RWPE2 (cell line): Measurements from ENCODE around the gene RGL2.
A peak's percentile ranks its signal among the peaks of the same experiment; 100 is the strongest.
"Not testable (repeated sequence)": the region's sequence is repeated elsewhere in the genome, so short reads cannot be mapped to it uniquely, and the experiment has no call there.

Source experiments
- ATAC-seq: fragments of 200-7000 bp; cut with Tn5 transposase; 3 replicates; pipeline ENCODE4 v1.9.1; 2021; ENCODE audit warnings: low read depth
- DNase-seq: peaks from one replicate; pipeline ENCODE4 v3.0.0-alpha.2; 2020; ENCODE audit warnings: low spot score
- H3K27ac ChIP-seq: fragments of 450-650 bp; 2 replicates; pipeline ENCODE4 v1.5.1; 2017; ENCODE audit warnings: mild to moderate bottlenecking; ENCODE audit not compliant: poor library complexity, severe bottlenecking
- H3K27me3 ChIP-seq: fragments of 250-450 bp; sonication (Bioruptor Pico); 2 replicates; pipeline ENCODE4 v1.5.1; 2021; ENCODE audit warnings: mild to moderate bottlenecking, moderate library complexity; ENCODE audit not compliant: insufficient read depth, poor library complexity, severe bottlenecking
- H3K36me3 ChIP-seq: fragments of 250-450 bp; sonication (Bioruptor Pico); 2 replicates; pipeline ENCODE4 v1.5.1; 2020; ENCODE audit warnings: low read depth, mild to moderate bottlenecking, moderate library complexity
- H3K4me1 ChIP-seq: fragments of 250-450 bp; sonication (Bioruptor Pico); 2 replicates; pipeline ENCODE4 v1.5.1; 2021; ENCODE audit warnings: mild to moderate bottlenecking, moderate library complexity; ENCODE audit not compliant: insufficient read depth, poor library complexity, severe bottlenecking
- H3K4me3 ChIP-seq: fragments of 250-450 bp; sonication (Bioruptor Pico); 2 replicates; pipeline ENCODE4 v1.5.1; 2021; ENCODE audit warnings: mild to moderate bottlenecking, moderate library complexity; ENCODE audit not compliant: severe bottlenecking
- H3K9me3 ChIP-seq: fragments of 250-450 bp; sonication (Bioruptor Pico); 2 replicates; pipeline ENCODE4 v1.5.1; 2021; ENCODE audit warnings: mild to moderate bottlenecking, moderate library complexity; ENCODE audit not compliant: severe bottlenecking
- TF ChIP-seq, protein P1 (sequence below): fragments of 450-650 bp; IDR thresholded peaks from one replicate; pipeline ENCODE4 v1.5.1; 2017; ENCODE audit warnings: mild to moderate bottlenecking, moderate library complexity; ENCODE audit not compliant: poor library complexity, severe bottlenecking

RGL2 gene

DNA sequence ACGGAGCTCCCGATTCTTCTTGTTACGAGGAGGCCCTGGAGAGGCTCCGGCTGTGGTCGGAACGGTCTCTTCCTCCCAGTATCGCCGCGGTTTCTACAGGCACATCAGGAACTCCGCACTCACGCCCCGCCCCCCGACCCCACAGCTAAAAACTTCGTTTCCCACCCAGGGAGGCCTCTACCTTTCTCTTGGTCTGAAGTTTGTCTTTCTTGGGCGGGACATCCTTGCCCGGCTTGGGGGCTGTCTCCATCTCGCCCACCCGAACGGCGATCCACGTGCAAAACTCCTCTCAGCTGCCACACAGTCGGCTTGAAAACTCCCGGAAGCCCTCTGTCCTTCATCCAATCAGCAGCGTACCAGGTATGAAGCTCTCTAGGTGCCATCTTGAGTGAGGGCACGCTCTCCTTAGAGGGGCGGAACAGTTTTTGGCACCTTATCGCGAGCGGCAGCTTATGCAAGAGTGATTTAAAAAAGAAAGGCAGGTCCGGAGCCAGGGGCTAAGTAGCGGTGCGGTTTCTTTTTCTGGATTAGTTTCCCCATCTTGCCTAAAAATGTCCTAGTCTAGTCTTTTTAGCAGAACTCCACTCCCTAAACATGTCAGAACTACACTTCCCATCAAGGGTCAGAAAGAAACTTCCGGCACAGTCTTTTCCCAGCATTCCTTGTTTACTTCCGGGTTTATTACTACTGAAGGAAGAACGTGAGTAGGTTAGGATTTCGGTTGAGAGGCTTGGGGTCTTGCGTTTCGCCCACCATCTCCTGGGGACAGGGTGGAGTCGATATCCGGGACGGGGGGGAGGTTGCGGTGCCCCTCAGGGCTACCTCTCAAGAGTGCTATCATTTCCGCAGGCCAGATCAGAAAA lies 9.6 kb downstream of the RGL2 start, which contains the start of the genes PFDN6 and WDR46:
Gene PFDN6, plus strand, starts transcription at position 681 of the 863 bp plus-strand sequence. CDS start 256 bp downstream, outside the sequence.
Gene WDR46, minus strand, starts transcription at position 319 of the 863 bp plus-strand sequence. Its CDS starts 69 bp downstream, at position 250.
- Histone ChIP-seq H3K27me3 (no peaks in the 10 kb centered on the region), H3K36me3 (peaks cover 59% of the 10 kb centered on the region), H3K27ac (peak within 1 kb of the TSS; percentile 23), H3K4me1 (no peaks in the 10 kb centered on the region), H3K9me3 (no peaks in the 10 kb centered on the region), H3K4me3 (peak within 1 kb of the TSS; percentile 76)
- TF ChIP-seq, protein P1, sequence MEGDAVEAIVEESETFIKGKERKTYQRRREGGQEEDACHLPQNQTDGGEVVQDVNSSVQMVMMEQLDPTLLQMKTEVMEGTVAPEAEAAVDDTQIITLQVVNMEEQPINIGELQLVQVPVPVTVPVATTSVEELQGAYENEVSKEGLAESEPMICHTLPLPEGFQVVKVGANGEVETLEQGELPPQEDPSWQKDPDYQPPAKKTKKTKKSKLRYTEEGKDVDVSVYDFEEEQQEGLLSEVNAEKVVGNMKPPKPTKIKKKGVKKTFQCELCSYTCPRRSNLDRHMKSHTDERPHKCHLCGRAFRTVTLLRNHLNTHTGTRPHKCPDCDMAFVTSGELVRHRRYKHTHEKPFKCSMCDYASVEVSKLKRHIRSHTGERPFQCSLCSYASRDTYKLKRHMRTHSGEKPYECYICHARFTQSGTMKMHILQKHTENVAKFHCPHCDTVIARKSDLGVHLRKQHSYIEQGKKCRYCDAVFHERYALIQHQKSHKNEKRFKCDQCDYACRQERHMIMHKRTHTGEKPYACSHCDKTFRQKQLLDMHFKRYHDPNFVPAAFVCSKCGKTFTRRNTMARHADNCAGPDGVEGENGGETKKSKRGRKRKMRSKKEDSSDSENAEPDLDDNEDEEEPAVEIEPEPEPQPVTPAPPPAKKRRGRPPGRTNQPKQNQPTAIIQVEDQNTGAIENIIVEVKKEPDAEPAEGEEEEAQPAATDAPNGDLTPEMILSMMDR, result no peak
- peak; percentile 95 for ATAC-seq
- DNase-seq, result no peak

DNA sequence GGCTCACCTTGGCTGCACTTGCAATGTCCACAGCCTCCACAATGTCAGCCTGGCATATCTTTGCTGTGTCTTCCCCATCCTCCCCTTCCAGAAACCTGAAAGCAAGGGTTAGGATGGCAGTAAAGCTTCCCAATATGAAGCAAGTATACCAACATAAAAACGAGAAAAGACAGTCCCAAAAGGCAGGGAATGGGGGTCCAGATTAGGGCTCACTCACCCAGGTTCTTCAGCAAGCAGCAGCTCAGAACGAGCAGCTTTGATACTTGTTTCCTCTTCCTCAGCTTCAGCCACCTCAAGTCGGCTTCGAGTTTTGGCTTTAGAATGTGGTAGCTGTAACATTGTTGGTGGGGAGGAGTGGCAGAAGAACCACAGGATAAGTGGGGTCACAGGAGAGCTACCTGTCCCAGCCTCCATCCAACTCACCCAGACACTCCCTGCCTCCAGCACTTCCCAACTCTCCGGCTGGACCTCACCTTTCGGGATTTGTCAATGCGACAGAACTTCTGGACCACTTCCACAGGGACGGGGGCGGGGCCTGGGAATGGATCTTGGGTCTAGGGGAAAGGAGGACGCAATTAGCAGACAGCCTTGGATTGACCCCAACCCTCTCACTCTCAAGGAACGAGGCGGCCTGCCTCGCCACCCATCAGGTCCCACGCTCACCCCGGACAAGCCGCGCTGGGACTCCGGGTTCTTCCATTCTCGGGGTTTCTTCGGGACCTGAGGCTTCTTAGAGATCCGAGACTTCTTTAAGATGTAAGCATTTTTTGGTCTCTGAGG lies 10.4 kb downstream of the RGL2 start:
- Histone ChIP-seq H3K9me3 (no peaks in the 10 kb centered on the region), H3K27ac (peak overlapping the region; percentile 23), H3K4me1 (no peaks in the 10 kb centered on the region), H3K36me3 (peaks cover 63% of the 10 kb centered on the region), H3K27me3 (no peaks in the 10 kb centered on the region), H3K4me3 (peak overlapping the region; percentile 76)
- TF ChIP-seq, protein P1, result no peak
- DNase-seq (no peak), ATAC-seq (no peak)

DNA sequence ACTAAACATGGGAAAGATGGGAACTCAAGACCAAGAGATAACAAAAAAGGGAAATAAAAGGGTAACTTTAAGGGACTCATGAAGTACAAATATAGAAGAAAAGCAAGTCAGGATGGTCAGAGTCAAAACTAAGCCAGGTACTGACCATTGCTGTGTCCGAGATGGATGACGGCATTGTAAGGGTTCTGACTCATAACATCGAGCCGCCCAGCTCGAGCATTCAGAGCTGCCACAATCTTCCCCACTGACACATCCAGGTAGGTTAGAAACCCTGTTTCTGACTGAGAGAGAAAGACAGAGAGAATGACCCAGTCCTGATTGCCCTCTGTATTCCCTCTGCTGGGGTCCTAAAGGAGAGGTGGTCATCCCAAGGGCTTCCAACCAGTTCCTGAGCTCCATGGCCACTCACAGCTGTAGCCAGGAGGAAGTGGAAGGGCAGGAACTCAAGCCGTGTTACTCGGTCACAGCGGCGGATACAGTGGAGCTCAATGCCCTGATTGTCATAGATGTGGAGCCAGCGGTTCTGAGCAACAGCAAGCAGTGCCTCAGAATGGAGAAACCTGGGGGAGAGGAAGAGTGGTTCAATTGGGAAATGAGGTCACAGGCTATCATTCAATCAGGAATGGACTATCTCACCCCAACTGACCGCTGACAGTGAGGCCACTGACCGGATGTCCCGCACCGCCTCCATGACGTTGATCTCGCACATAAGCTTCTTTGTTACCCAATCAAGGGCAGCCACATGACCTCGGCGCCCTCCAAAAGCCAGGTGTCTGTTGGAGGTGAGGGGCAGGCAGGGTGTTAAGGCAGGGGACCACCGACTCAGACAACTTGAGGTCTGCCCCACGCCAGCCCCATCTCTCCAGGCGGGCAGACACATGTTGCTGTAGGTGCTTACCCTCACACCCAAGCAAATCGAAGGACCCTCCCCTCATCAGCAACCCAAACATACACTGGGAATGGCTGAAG lies 11.5 kb downstream of the RGL2 start:
- Histone ChIP-seq H3K27ac (no peak overlapping the region), H3K27me3 (no peaks in the 10 kb centered on the region), H3K4me3 (no peak overlapping the region), H3K9me3 (no peaks in the 10 kb centered on the region), H3K36me3 (peaks cover 70% of the 10 kb centered on the region), H3K4me1 (no peaks in the 10 kb centered on the region)
- DNase-seq (no peak), ATAC-seq (no peak)
- TF ChIP-seq, protein P1, result no peak

DNA sequence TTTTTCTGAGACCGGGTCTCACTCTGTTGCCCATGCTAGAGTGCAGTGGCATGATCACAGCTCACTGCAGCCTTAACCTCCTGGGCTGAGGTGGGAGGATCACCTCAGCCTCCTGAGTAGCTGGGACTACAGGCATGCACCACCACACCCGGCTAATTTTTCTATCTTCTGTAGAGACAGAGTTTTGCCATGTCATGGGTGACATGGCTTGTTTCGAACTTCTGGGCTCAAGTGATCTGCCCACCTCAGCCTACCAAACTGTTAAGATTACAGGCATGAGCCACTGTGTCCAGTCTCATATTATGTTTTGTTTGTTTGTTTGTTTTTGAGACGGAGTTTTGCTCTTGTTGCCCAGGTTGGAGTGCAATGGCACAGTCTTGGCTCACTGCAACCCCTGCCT lies 13.5 kb downstream of the RGL2 start:
- not testable (repeated sequence) for H3K4me1 ChIP-seq, H3K27me3 ChIP-seq, H3K9me3 ChIP-seq, DNase-seq, H3K4me3 ChIP-seq, H3K27ac ChIP-seq, ATAC-seq
- peaks cover 61% of the 10 kb centered on the region for H3K36me3 ChIP-seq
